OCI-LY3 (cell line): ENCODE measurements around the gene LSM3.

Experiments used
- H2AFZ ChIP-seq: fragments of 200-600, 300-600 bp; shearing (Covaris generic); 2 replicates; pipeline ENCODE4 v1.6.0; 2014; ENCODE audit warnings: antibody characterized with exemption, low read depth, low read length
- H3K27ac ChIP-seq: fragments of 200-600, 300-600 bp; sonication (generic); 2 replicates; pipeline ENCODE4 v1.5.1; 2014; ENCODE audit warnings: mild to moderate bottlenecking, low read length, moderate library complexity, mixed read lengths
- H3K27me3 ChIP-seq: fragments of 200-600, 300-600 bp; sonication (generic); 2 replicates; pipeline ENCODE4 v1.6.1; 2014; ENCODE audit warnings: low read depth, low read length, mixed read lengths
- H3K36me3 ChIP-seq: fragments of 200-600, 300-600 bp; sonication (generic); replicated peaks from 2 replicates; pipeline ENCODE3; 2014; ENCODE audit warnings: low read depth, low read length, mixed read lengths
- H3K4me1 ChIP-seq: fragments of 300-600, 200-600 bp; sonication (generic); 2 replicates; pipeline ENCODE4 v1.6.1; 2014; ENCODE audit warnings: low read length, mixed read lengths
- H3K4me2 ChIP-seq: fragments of 200-600, 300-600 bp; sonication (generic); 2 replicates; pipeline ENCODE4 v1.6.1; 2014; ENCODE audit warnings: low read length, mixed read lengths
- H3K4me3 ChIP-seq: fragments of 300-600, 200-600 bp; sonication (generic); 2 replicates; pipeline ENCODE4 v1.5.1; 2014; ENCODE audit warnings: antibody characterized with exemption, mild to moderate bottlenecking, low read length, moderate library complexity
- H3K79me2 ChIP-seq: fragments of 300-600, 200-600 bp; shearing (Covaris generic); 2 replicates; pipeline ENCODE4 v1.6.1; 2014; ENCODE audit warnings: mild to moderate bottlenecking, low read length, mixed read lengths
- H3K9ac ChIP-seq: fragments of 300-600, 200-600 bp; shearing (Covaris generic); 2 replicates; pipeline ENCODE4 v1.6.0; 2014; ENCODE audit warnings: mild to moderate bottlenecking, low read length, moderate library complexity
- H3K9me3 ChIP-seq: fragments of 200-600, 300-600 bp; shearing (Covaris generic); 2 replicates; pipeline ENCODE4 v1.6.1; 2014; ENCODE audit warnings: low read length, mixed read lengths; ENCODE audit not compliant: insufficient read depth
- H4K20me1 ChIP-seq: fragments of 200-600, 300-600 bp; sonication (generic); 2 replicates; pipeline ENCODE4 v1.6.1; 2016; ENCODE audit warnings: low read length, mixed read lengths; ENCODE audit not compliant: insufficient read depth
- EZH2phosphoT487 ChIP-seq: fragments of 200-600 bp; shearing (Covaris generic); IDR thresholded peaks from 2 replicates; pipeline ENCODE4 v1.6.1; 2018; ENCODE audit warnings: antibody characterized with exemption, mixed run types, low read depth
- TF ChIP-seq, protein P1 (sequence below): fragments of 200-600, 300-600 bp; sonication (generic); IDR thresholded peaks from 2 replicates; pipeline ENCODE4 v1.5.1; 2014; ENCODE audit warnings: antibody characterized with exemption, low read length, low read depth

The LSM3 gene

DNA sequence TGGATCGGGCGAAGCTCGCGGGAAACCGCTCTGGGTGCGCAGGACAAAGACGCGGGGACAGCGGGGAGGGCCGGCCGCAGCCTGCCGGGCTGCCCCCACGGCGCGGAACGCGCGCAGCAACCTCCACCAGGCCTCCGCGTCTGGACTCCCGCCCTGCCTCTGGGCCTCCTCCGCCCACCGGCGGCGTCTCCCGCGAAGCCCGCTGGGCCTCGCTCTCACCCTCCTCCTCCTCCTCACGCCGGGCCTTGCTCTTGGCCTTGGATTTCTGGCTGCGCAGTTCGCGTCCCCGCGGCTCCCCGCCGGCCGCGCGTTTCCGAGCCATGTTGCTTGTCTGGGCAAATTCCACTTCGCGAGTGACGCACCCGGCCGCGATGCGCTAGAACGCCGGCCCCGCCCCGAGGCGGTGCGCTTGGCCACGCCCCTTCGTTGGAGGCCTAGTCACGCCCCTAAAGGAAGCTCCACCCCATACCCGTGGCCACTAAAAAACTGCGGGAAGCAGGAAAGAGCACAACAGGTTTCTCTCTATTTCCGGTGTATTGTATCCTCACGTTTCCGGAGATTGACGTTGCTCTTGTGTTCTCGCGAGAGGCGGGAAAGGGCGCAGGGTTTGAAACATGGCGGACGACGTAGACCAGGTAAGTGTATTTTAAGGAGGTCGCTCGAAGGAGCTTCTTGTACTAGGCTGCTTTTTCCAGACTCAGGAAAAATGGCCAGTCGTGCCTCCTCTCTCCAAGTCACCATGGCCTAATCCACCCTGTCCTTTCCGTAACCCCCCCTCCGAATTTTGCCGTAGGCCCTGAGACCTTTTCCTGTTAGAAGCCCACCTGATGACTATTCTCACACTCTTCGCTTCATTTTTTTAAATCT, at the start of gene LSM3, which contains the start of gene XPC:
LSM3 (plus strand) TSS at position 571 of the 867 bp plus-strand sequence; CDS start at position 615, 44 bp downstream.
XPC (minus strand) TSS at position 355 of the 867 bp plus-strand sequence; CDS start at position 322, 33 bp downstream.
- Histone ChIP-seq H3K27ac (peak within 1 kb of the TSS; percentile 50), H3K4me1 (peaks cover 28% of the 10 kb centered on the region), H3K79me2 (peaks cover 84% of the 10 kb centered on the region), H2AFZ (peak within 1 kb of the TSS; percentile 87), H3K9me3 (no peaks in the 10 kb centered on the region), H4K20me1 (peaks cover 11% of the 10 kb centered on the region; the same call in 1 of the 2 replicates), H3K4me2 (peak within 1 kb of the TSS; percentile 90), H3K36me3 (peaks cover 26% of the 10 kb centered on the region), H3K4me3 (peak within 1 kb of the TSS; percentile 93), H3K9ac (peak within 1 kb of the TSS; percentile 90), H3K27me3 (no peaks in the 10 kb centered on the region)
- TF ChIP-seq, protein P1, sequence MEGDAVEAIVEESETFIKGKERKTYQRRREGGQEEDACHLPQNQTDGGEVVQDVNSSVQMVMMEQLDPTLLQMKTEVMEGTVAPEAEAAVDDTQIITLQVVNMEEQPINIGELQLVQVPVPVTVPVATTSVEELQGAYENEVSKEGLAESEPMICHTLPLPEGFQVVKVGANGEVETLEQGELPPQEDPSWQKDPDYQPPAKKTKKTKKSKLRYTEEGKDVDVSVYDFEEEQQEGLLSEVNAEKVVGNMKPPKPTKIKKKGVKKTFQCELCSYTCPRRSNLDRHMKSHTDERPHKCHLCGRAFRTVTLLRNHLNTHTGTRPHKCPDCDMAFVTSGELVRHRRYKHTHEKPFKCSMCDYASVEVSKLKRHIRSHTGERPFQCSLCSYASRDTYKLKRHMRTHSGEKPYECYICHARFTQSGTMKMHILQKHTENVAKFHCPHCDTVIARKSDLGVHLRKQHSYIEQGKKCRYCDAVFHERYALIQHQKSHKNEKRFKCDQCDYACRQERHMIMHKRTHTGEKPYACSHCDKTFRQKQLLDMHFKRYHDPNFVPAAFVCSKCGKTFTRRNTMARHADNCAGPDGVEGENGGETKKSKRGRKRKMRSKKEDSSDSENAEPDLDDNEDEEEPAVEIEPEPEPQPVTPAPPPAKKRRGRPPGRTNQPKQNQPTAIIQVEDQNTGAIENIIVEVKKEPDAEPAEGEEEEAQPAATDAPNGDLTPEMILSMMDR = no peak
- no peak for TF ChIP-seq EZH2phosphoT487

- Histone ChIP-seq H2AFZ (no peak overlapping the region), H4K20me1 (peaks cover 17% of the 10 kb centered on the region; the same call in 1 of the 2 replicates), H3K36me3 (peaks cover 72% of the 10 kb centered on the region), H3K4me3 (no peak overlapping the region), H3K9me3 (no peaks in the 10 kb centered on the region), H3K9ac (no peak overlapping the region), H3K27me3 (no peaks in the 10 kb centered on the region), H3K4me2 (no peak overlapping the region), H3K27ac (no peak overlapping the region), H3K79me2 (peaks cover 49% of the 10 kb centered on the region), H3K4me1 (peaks cover 11% of the 10 kb centered on the region)
- TF ChIP-seq EZH2phosphoT487 = no peak
- TF ChIP-seq, protein P1 = no peak
Observed at GRCh38 chr3:14129296-14129695, 49.3 kb upstream of the LSM3 start.

- Histone ChIP-seq H3K4me2 (no peak overlapping the region), H3K4me1 (peaks cover 11% of the 10 kb centered on the region), H3K4me3 (no peak overlapping the region), H3K79me2 (peaks cover 42% of the 10 kb centered on the region), H2AFZ (no peak overlapping the region), H3K9me3 (no peaks in the 10 kb centered on the region), H3K27me3 (no peaks in the 10 kb centered on the region), H3K9ac (no peak overlapping the region), H3K27ac (no peak overlapping the region), H4K20me1 (peaks cover 17% of the 10 kb centered on the region; the same call in 1 of the 2 replicates), H3K36me3 (peaks cover 80% of the 10 kb centered on the region)
- no peak for TF ChIP-seq EZH2phosphoT487
- TF ChIP-seq, protein P1 = no peak
Observed at GRCh38 chr3:14130230-14130629, 48.4 kb upstream of the LSM3 start.

- Histone ChIP-seq H3K9me3 (no peaks in the 10 kb centered on the region), H3K36me3 (peaks cover 85% of the 10 kb centered on the region), H3K27ac (no peak overlapping the region), H3K4me2 (no peak overlapping the region), H3K4me3 (no peak overlapping the region), H3K4me1 (peaks cover 11% of the 10 kb centered on the region), H2AFZ (no peak overlapping the region), H3K27me3 (no peaks in the 10 kb centered on the region), H3K9ac (no peak overlapping the region), H3K79me2 (peaks cover 38% of the 10 kb centered on the region), H4K20me1 (peaks cover 17% of the 10 kb centered on the region; the same call in 1 of the 2 replicates)
- TF ChIP-seq, protein P1 = no peak
Observed at GRCh38 chr3:14130707-14131106, 47.9 kb upstream of the LSM3 start.
